Stimulated activated CD4-positive, alpha-beta T cell treated with anti-CD3 and anti-CD28 coated beads, Interleukin-2, amount 100 ng/mL, for 24 hours (primary cell): Measurements from ENCODE around the gene IFIT1B.
"Not testable (repeated sequence)": the region's sequence is repeated elsewhere in the genome, so short reads cannot be mapped to it uniquely, and the experiment has no call there.

Experiments used
- DNase-seq, 2 donors: peaks; one replicate each; pipeline ENCODE4 v3.0.0-alpha.2; 2020

Gene IFIT1B

DNA sequence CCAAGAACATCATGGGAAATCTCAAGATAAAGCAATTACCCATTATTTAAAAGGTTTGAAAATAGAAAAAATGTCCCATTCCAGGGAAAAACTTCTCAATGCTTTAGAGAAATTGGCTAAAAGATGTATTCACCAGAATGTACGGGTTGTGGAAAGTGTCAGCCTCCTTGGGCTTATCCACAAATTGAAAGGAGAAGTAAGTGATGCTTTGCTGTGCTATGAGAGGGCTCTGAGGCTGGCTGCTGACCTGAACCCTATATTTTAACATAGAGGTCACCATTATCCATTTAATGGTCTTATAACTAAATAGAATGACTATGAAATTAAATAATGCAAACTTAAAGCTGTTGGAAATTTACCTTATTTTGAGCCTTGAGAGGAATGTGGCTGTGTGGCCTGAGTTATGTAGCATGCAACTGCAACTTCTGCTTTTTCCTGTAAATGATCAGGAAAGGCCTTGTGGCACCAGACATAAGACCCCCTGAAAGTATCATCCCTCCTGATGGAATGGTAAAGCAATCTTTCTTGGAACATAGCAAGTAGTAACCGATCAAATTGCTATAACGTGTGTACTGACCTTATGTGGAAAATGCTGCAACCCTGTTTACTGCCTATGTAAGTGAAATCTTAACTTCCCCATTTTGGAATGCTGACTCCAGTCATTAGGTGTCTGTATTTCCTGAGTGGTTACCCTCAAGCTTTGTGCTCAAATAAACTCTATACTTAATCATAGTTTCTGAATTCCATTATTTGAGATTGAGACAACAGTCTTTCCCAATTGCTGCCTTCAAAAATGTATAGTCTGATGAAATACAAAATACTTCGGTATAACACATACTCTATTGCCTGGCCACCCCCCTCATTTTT, 6.9 kb downstream of the IFIT1B start:
- no peak for DNase-seq

DNA sequence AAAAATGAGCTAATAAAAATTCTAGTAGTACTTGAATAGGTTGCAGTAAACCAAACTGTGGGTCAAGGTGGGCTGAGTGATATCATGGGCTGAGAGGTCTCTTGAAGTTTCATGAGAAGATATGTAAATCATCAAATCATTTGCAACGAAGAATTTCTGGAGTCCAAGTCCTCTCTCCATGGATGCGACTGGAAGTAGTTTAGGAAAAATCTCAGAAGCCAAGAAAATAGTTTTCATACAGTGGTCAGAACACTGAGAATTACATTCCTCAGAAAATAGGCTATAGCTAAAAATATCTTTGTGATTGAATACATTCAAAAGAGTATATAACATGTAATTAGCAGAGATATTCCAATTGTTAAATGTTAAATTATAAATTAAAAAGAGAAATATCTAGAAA, 10.9 kb downstream of the IFIT1B start:
- no peak for DNase-seq

DNA sequence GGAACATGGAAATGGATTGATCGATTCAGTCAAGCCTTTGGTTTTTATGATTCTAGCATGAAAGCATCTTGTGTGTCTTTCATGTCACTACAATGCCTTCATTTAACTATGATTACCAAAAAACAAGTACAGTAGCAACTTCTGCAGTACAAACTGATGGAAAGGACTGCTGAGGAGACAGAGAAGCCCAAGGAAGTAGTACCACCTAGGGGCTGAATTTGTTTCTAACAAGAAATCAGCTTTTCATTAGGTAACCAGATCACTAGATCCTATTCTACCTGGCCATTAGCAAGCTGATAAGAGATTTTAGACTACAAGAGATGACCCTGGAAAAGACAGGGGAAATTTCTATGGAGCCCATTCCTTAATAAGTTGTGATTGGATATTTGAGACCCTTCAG, 11.4 kb downstream of the IFIT1B start:
- no peak for DNase-seq

DNA sequence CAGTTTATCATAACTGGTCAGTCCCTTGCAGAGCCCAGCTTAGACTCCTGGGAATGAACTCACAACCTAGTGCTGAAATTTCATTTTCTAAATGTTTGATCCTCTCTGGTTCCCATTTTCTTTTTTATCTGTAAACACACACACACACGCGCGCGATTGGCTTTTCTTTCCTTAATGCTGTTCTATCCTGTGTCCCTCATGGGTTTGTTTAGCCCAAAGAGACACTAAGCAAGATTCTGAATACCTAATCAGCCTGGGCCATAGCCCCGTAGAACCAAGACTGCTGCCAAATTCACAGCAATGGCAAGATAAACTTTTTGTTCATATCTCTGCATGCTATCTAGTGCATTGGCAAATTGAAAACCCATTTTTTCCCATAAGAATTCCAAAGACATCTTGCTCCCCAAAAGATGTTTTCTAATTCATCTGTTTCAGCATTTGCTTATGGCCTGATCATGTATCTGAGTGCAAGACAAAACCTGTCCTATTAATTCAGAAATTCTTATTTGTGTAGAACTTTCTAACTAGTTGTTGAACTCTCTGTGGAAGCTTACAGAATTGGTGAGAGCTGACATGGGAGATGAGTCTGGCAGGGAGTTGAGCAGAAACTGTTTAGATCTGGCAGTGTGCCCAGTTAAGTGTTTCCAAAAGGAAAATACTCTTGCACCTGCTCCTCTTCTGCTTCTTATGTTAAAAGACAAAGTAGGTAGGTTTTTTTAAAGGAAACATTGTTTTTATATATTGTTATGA, 12.8 kb downstream of the IFIT1B start:
- no peak for DNase-seq

DNA sequence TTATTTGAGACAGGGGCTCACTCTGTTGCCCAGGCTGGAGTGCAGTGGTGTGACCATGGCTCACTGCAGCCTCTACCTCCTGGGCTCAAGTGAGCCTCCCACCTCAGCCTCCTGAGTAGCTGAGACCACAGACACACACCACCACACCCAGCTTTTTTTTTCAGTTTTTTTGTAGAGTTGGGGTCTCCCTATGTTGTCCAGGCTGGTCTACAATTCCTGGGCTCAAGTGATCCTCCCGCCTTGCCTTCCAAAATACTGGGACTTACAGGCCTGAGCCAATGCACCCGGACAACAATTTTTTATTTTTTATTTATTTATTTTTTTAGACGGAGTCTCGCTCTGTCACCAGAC, 13.3 kb downstream of the IFIT1B start:
- DNase-seq, result not testable (repeated sequence)

DNA sequence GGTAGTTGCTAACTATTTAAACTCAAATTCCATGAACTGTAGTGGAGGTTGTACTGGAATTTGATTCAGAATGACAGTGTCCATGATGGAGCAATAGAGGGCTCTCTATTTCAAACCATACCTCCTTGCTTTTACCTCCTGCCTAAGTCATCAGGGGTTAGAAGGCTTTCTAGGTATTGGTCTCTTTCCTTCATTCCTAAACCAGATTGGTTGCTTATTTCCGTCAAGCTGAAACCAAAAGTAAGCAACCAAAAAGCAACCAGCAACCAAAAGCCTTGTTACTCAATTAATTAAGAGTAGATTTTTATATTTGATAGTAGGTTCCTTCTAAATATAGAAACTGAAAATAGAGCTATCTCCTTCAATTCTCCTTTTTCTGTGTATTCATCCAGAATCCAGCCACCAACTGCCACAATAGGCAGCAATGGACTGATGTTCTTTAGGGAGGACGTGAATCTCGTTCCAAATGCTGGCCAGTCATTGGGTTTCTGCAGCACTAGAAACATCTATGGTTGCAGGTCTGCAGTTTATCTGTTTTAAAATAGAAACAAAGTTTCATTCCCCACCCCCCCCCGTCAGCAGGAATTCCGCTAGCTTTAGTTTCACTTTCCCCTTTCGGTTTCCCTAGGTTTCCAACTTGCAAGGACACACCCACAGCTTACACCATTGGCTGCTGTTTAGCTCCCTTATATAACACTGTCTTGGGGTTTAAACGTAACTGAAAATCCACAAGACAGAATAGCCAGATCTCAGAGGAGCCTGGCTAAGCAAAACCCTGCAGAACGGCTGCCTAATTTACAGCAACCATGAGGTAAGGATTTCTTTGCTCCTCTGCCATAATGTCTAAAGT, 14.3 kb downstream of the IFIT1B start, which contains the start of gene IFIT1:
Gene IFIT1 (plus strand): TSS at position 717 of the 850 bp plus-strand sequence. CDS start 90 bp downstream, at position 807.
- DNase-seq, result peak in 1 of 2 donors; percentile 30

DNA sequence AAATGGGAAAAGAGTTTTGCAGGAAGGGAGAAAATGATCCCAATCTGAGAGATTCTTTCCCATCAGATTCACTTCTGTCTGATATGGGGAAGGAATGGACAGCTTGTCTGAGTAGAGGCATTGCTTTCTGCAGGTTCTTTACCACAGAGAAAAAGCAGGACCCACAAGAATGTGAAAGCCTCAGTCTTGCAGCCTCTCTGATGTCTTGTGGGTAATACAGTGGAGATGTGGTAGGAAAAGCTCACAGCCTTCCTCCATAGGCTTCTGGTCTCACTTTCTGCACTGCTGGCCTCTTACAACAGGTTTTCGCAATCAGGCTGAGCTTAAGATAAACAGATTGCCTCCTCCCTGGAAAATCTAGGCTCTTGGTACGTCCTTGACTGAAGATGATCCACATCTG, 15.1 kb downstream of the IFIT1B start:
- no peak for DNase-seq

DNA sequence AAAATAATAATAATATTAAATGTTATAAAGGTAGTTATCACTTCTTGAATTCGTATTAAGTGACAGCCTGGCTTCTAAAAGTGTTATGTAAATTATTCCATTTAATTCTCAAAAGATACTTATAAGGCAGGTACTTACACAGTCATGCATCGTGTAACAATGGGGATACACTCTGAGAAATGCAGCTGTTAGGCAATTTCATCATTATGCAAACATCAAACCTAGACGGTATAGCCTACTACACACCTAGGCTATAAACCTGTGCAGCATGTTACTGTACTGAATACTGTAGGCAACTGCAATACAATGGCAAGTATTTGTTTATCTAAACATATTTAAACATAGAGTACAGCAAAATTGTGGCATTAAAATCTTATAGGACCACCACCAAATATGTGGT, 16.0 kb downstream of the IFIT1B start:
- DNase-seq, result no peak

DNA sequence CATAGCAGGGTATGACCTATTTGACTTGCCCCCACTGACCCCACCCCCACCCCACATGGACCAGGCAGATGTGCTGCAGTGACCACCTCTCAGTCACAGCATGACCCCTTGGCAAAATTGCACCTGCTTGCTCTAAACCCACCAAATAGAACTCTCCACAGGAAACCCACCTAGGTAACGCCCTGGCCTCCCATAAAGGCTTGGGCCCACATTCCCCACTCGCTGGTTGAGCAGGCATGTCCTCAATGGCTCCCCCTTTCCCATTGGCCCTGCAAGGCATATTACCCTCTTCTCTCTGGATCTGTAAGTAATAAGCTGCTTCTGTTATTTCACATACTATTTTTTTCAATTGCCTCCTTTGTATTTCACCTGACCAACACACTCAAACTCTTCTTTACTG, 17.3 kb downstream of the IFIT1B start:
- DNase-seq, result no peak

DNA sequence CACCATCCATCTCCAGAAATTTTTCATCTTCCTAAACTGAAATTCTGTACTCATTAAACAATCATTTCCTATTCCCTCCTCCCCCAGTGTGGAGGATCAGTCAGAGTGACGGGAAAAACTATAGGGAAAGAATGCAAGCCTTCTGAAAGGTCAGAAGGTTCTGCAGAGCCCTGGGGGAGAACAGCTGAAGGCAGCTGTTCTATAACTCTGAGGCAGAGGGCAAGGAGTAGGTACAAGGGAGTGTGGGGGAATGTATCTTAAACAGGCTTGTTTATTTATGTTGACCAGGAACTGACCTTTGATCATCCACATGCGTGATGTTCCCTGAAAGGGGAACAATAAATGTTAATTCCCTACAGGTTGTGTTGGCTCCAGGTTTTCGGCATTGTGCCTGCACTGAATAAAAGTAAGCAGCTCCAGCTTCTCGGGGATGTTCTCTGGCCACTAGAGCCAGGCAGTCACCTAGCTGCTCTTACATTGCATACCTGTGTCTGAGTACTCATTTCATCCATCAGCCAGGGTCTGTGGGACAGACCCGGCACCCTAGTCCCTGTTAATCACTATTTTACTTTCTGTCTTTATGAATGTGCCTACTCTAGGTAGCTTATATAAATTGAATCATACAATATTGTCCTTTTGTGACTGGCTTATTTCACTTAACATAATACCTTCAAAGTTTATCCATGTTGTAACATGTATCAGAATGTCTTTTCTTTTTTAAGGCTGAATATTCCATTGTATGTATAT, 20.3 kb downstream of the IFIT1B start:
- no peak for DNase-seq

DNA sequence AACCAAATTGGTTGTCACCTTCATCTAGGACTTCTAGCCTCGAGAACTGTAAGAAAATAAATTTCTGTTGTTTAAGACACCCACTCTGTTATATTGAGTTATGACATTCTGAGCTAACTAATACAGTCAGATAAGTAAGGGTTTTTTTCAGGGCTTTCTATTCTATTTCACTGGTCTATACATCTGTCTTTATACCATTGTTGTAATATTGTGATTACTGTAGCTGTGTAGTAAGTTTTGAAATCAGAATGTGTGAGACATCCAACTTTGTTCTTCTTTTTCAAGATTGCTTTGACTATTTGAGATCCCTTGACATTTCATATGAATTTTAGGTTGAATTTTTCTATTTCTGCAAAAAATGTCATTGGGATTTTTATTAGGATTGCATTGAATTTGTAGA, 22.1 kb downstream of the IFIT1B start:
- DNase-seq, result no peak

DNA sequence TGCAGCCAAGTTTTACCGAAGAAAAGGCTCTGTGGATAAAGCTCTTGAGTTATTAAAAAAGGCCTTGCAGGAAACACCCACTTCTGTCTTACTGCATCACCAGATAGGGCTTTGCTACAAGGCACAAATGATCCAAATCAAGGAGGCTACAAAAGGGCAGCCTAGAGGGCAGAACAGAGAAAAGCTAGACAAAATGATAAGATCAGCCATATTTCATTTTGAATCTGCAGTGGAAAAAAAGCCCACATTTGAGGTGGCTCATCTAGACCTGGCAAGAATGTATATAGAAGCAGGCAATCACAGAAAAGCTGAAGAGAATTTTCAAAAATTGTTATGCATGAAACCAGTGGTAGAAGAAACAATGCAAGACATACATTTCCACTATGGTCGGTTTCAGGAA, 25.2 kb downstream of the IFIT1B start:
- no peak for DNase-seq

DNA sequence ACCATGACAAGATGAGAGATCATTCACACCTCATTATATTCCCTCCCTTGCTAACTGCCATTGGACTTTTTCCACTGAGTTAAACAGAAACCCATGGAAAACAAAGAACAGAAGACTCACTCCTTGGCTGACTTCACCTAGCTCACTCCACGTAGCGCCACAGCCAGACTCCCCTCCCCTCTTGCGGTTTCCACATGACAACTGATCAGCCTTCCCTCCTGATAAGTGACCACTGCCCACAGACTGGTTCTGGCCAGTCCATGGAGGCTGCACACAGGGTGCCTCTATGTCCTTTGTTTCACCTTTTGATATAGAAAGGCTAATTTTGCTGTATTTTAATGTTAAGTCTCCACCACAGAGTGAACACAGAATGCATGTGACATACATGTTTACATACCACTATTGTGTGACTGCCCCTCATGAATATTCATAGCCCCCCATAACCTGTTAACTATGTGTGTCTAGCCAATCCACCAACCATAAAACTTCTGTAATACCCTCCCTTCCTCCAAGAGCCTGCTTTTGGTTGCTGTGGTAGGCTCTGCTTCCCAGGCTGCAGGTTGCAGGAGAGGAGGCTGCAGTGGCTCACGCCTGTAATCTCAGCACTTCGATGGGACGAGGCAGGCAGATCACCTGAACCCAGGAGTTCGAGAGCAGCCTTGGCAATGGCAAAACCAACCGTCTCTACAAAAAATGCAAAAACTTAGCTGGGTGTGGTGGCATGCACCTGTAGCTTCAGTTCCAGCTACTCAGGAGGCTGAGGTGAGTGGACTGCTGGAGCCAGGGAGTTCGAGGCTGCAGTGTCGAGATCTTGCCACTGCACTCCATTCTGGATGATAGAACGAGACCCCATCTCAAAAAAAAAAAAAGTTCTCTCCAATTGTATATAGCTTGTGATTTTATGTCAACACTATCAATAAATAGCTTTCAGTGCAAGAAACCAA, 26.5 kb downstream of the IFIT1B start:
- DNase-seq, result no peak

DNA sequence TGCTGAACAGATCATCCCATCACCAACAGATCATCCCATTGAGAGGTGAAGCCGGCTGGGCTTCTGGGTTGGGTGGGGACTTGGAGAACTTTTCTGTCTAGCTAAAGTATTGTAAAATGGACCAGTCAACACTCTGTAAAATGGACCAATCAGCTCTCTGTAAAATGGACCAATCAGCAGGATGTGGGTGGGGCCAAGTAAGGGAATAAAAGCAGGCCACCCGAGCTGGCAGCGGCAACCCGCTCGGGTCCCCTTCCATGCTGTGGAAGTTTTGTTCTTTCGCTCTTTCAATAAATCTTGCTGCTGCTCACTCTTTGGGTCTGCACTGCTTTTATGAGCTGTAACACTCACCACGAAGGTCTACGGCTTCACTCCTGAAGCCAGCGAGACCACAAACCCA, 28.3 kb downstream of the IFIT1B start:
- DNase-seq, result not testable (repeated sequence)

DNA sequence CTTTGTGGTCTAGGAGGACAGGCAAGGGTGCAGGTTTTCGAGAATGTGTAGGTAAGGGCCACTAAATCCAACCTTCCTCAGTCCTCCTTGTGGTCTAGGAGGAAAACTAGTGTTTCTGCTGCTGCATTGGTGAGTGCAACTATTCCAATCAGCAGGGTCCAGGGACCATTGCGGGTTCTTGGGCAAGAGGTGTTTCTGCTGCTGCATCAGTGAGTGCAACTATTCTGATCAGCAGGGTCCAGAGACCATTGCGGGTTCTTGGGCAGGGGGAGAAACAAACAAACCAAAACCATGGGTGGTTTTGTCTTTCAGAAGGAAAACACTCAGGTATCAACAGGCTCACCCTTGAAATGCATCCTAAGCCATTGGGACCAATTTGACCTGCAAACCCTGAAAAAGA, 29.9 kb downstream of the IFIT1B start:
- not testable (repeated sequence) for DNase-seq

DNA sequence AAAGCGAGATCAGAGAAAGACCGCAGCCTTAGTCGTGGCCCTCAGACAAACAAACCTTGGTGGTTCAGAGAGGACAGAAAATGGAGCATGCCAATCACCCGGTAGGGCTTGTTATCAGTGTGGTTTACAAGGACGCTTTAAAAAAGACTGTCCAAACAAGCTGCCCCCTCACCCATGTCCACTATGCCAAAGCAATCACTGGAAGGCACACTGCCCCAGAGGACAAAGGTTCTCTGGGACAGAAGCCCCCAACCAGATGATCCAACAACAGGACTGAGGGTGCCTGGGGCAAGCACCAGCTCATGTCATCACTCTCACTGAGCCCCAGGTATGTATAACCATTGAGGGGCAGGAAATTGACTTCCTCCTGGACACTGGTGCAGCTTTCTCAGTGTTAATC, 31.4 kb downstream of the IFIT1B start:
- not testable (repeated sequence) for DNase-seq

DNA sequence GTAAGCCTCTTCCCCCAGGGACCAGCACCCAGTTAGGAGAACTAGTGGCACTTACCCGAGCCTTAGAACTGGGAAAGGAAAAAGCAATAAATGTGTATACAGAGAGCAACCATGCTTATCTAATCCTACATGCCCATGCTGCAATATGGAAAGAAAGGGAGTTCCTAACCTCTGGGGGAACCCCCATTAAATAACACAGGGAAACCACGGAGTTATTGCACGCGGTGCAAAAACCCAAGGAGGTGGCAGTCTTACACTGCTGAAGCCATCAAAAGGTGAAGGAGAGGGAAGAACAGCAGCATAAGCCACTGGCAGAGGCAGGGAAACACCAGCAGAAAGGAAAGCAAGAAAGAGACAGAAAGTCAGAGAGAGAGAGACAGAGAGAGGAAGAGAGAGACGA, 32.7 kb downstream of the IFIT1B start:
- DNase-seq, result not testable (repeated sequence)

DNA sequence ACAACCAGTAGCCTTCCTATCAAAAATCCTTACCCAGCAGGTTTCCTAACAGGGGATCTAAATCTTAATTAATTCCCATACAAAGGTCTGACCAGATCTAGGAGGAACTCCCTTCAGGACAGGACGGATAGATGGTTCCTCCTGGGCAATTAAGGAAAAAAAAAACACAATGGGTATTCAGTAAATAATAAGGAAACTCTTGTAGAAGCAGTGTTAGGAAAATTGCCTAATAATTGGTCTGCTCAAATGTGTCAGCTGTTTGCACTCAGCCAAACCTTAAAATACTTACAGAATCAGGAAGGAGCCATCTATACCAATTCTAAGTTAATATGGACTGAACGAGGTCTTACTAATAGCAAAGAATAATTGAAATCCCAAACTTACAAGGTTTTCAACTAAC, 33.3 kb downstream of the IFIT1B start:
- DNase-seq, result not testable (repeated sequence)

DNA sequence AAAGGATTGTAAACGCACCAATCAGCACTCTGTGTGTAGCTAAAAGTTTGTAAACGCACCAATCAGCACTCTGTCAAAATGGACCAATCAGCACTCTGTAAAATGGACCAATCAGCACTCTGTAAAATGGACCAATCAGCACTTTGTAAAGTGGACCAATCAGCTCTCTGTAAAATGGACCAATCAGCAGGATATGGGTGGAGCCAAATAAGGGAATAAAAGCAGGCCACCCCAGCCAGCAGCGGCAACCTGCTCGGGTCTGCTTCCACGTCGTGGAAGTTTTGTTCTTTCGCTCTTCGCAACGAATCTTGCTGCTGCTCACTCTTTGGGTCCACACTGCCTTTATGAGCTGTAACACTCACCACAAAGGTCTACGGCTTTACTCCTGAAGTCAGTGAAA, 34.4 kb downstream of the IFIT1B start:
- DNase-seq, result peak in 1 of 2 donors; percentile 37

DNA sequence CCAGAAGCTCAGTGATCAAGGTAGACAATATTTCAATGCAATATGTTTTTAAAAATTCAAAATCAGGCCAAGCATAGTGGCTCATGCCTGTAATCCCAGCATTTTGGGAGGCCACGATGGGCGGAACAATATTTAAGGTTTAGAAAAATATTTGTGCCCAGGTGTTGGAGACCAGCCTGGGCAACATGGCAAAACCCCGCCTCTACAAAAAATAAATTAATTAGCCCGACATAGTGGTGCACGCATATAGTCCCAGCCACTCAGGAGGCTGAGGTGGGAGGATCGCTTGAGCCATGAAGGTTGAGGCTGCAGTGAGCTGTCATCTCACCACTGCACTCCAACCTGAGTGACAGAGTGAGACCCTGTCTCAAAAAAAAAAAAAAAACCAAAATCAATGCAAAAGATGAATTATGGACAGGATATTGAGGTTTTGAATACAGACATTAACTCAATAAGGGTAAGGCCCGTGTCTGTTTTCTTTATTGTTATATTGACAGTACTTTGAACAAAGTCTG, 35.6 kb downstream of the IFIT1B start:
- no peak for DNase-seq
